Right atrium auricular region (tissue), 2 donors: ENCODE results near the gene PGAP3. TPM values are rescaled to one million over a fixed set of nuclear protein-coding genes. Genes with fewer than 3 reads are reported as not detected.

Source experiments
- DNase-seq: peaks from one replicate; pipeline ENCODE4 v3.0.0-alpha.2; 2019; ENCODE audit warnings: low spot score
- H3K27ac ChIP-seq, 2 donors: fragments of 200-600 bp; sonication (generic); 1 replicate in 1 of 2; 2 replicates in 1 of 2; pipeline ENCODE4 v1.5.1; 2016 to 2019
- H3K27me3 ChIP-seq, 2 donors: fragments of 200-600 bp; sonication (generic); one replicate each; pipeline versions ENCODE4 v1.5.1 to v1.6.0; 2017 to 2019
- H3K36me3 ChIP-seq: fragments of 200-600 bp; sonication (generic); one replicate; pipeline ENCODE4 v1.5.1; 2016
- H3K4me1 ChIP-seq, 2 donors: fragments of 200-600 bp; sonication (generic); one replicate each; pipeline versions ENCODE4 v1.5.1 to v1.6.0; 2017 to 2019
- H3K4me3 ChIP-seq, 2 donors: fragments of 200-600 bp; sonication (generic); 1 replicate in 1 of 2; 2 replicates in 1 of 2; pipeline ENCODE4 v1.5.1; 2017 to 2019; ENCODE audit warnings: mild to moderate bottlenecking in 1 of 2, moderate library complexity in 1 of 2
- H3K9me3 ChIP-seq, 2 donors: fragments of 200-600 bp; sonication (generic); one replicate each; pipeline ENCODE4 v1.5.1; 2019
- total RNA-seq, 2 donors: library from RNA; depleted of rRNA; stranded (reverse); fragments of >200 nt; gene quantifications; one replicate each; pipeline ENCODE4 v1.1.0, GENCODE V29; 2016
- TF ChIP-seq, protein P1 (sequence below), 2 donors: fragments of 200-600 bp; sonication (generic); IDR thresholded peaks; one replicate each; pipeline ENCODE4 v1.5.1; 2019; ENCODE audit warnings: antibody characterized with exemption in 2 of 2

The PGAP3 gene
- total RNA-seq, 2 donors from 2014 or later = 14.0 to 21.6 TPM

DNA sequence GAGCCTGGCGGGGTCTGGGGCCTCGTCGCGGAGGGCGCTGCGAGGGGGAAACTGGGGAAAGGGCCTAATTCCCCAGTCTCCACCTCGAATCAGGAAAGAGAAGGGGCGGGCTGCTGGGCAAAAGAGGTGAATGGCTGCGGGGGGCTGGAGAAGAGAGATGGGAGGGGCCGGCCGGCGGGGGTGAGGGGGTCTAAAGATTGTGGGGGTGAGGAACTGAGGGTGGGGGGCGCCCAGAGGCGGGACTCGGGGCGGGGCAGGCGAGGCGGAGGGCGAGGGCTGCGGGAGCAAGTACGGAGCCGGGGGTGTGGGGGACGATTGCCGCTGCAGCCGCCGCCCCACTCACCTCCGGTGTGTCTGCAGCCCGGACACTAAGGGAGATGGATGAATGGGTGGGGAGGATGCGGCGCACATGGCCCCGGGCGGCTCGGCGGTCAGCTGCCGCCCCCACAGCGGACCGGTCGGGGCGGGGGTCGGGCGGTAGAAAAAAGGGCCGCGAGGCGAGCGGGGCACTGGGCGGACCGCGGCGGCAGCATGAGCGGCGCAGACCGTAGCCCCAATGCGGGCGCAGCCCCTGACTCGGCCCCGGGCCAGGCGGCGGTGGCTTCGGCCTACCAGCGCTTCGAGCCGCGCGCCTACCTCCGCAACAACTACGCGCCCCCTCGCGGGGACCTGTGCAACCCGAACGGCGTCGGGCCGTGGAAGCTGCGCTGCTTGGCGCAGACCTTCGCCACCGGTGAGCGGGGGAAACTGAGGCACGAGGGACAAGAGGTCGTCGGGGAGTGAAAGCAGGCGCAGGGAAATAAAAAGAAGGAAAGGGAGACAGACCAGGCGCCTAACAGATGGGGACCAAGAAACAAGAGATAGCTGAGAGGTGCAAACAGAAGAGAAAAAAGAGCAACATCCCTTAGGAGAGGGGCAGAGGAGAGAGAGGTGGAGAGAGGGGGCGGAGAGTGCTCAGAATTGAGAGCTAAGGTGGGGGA is 19.6 kb downstream of the PGAP3 start, which contains the start of gene PNMT:
PNMT (plus strand) TSS at position 509 of the 980 bp plus-strand sequence; CDS start at position 532, 23 bp downstream.
- Histone ChIP-seq H3K27ac (peak within 1 kb of the TSS; percentile 89 to 96), H3K27me3 (no peaks in the 10 kb centered on the region), H3K9me3 (no peaks in the 10 kb centered on the region), H3K4me1 (peaks cover 0 to 78% of the 10 kb centered on the region in 2 donors), H3K4me3 (peak within 1 kb of the TSS; percentile 57 to 64), H3K36me3 (no peaks in the 10 kb centered on the region)
- TF ChIP-seq, protein P1, sequence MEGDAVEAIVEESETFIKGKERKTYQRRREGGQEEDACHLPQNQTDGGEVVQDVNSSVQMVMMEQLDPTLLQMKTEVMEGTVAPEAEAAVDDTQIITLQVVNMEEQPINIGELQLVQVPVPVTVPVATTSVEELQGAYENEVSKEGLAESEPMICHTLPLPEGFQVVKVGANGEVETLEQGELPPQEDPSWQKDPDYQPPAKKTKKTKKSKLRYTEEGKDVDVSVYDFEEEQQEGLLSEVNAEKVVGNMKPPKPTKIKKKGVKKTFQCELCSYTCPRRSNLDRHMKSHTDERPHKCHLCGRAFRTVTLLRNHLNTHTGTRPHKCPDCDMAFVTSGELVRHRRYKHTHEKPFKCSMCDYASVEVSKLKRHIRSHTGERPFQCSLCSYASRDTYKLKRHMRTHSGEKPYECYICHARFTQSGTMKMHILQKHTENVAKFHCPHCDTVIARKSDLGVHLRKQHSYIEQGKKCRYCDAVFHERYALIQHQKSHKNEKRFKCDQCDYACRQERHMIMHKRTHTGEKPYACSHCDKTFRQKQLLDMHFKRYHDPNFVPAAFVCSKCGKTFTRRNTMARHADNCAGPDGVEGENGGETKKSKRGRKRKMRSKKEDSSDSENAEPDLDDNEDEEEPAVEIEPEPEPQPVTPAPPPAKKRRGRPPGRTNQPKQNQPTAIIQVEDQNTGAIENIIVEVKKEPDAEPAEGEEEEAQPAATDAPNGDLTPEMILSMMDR (IDR thresholded peaks at IDR 0.05) = peak; percentile 65 to 81
- no peak for DNase-seq

- H3K9me3 ChIP-seq = no peaks in the 10 kb centered on the region
- H3K4me1 ChIP-seq = peaks cover 0 to 81% of the 10 kb centered on the region in 2 donors
- peak overlapping the region; percentile 89 to 96 for H3K27ac ChIP-seq
- H3K27me3 ChIP-seq = no peaks in the 10 kb centered on the region
- H3K4me3 ChIP-seq = peak overlapping the region; percentile 57 to 64
- TF ChIP-seq, protein P1 (IDR thresholded peaks at IDR 0.05) = no peak
- DNase-seq = no peak
- H3K36me3 ChIP-seq = peaks cover 3% of the 10 kb centered on the region
These were observed 20.5 kb downstream of the PGAP3 start for GRCh38 chr17:39667262-39667944.

DNA sequence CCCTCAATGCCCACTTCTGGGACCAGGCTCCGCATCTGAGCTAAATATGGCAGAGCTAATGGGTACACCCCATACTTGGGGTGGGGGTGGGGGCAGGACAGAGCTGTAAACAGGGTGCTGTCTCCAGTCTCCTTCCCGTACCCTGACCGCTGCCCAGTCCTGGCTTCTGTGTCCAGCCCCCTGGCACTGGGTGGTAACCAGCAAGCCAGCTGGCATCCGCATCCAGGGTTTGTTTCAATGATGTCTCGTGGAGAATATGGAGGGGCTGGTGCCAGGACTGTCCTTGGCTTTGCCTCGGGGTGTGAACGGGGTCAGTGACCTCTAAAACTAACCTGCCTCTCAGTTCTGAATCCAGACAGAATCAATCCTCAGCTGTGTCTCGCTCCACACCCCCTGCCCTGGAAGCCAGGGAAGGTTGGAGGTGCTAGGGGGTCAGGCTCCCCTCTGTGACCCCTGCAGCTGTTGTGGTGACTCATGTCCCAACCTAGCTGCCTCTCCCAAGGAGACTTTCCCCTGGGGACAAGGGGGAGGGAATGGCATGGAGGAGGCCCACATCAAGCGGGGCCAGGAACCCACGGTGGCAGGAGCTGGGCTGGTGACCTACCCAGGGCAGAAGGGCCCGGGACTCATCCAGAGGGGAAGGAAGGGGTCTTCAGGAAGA is 21.1 kb downstream of the PGAP3 start:
- Histone ChIP-seq H3K4me1 (peaks cover 0 to 81% of the 10 kb centered on the region in 2 donors), H3K27ac (peak overlapping the region; percentile 89 to 96), H3K9me3 (no peaks in the 10 kb centered on the region), H3K4me3 (peak overlapping the region; percentile 57 to 64), H3K27me3 (no peaks in the 10 kb centered on the region), H3K36me3 (peaks cover 9% of the 10 kb centered on the region)
- no peak for DNase-seq
- TF ChIP-seq, protein P1 (IDR thresholded peaks at IDR 0.05) = no peak

- no peaks in the 10 kb centered on the region for H3K9me3 ChIP-seq
- TF ChIP-seq, protein P1 (IDR thresholded peaks at IDR 0.05) = no peak
- no peaks in the 10 kb centered on the region for H3K27me3 ChIP-seq
- peaks cover 0 to 81% of the 10 kb centered on the region in 2 donors for H3K4me1 ChIP-seq
- peak overlapping the region; percentile 89 to 96 for H3K27ac ChIP-seq
- H3K36me3 ChIP-seq = peaks cover 9% of the 10 kb centered on the region
- no peak for DNase-seq
- peak overlapping the region; percentile 57 to 64 for H3K4me3 ChIP-seq
These were observed 21.6 kb downstream of the PGAP3 start for GRCh38 chr17:39666231-39666600.

GRCh38 chr17:39665642-39666224 is 22.1 kb downstream of the PGAP3 start:
- no peak for DNase-seq
- TF ChIP-seq, protein P1 (IDR thresholded peaks at IDR 0.05) = no peak
- no peaks in the 10 kb centered on the region for H3K27me3 ChIP-seq
- H3K9me3 ChIP-seq = no peaks in the 10 kb centered on the region
- H3K4me3 ChIP-seq = peak overlapping the region; percentile 57 to 64
- peaks cover 10% of the 10 kb centered on the region for H3K36me3 ChIP-seq
- peak overlapping the region; percentile 89 to 96 for H3K27ac ChIP-seq
- H3K4me1 ChIP-seq = peaks cover 0 to 81% of the 10 kb centered on the region in 2 donors
